Measurements from ENCODE around the gene ATP2A1.
"Not testable (repeated sequence)": the region's sequence is repeated elsewhere in the genome, so short reads cannot be mapped to it uniquely, and the experiment has no call there.

ATP2A1 gene

GRCh38 chr16:28863929-28864793 is 14.1 kb upstream of the ATP2A1 start:
- DNase-seq, result no peak

GRCh38 chr16:28865001-28865688 is 13.1 kb upstream of the ATP2A1 start:
- no peak for DNase-seq

- DNase-seq, result no peak
Observed at GRCh38 chr16:28865722-28866453, 12.4 kb upstream of the ATP2A1 start.

- DNase-seq, result no peak
Observed at GRCh38 chr16:28866454-28866804, 11.9 kb upstream of the ATP2A1 start.

- DNase-seq, result no peak
Observed at GRCh38 chr16:28867241-28867640, 11.0 kb upstream of the ATP2A1 start.

- DNase-seq, result not testable (repeated sequence)
Observed at GRCh38 chr16:28867646-28868045, 10.6 kb upstream of the ATP2A1 start.

GRCh38 chr16:28869201-28869600 is 9.1 kb upstream of the ATP2A1 start:
- no peak for DNase-seq

GRCh38 chr16:28872952-28873351 is 5.3 kb upstream of the ATP2A1 start:
- no peak for DNase-seq

GRCh38 chr16:28873543-28874201 is 4.6 kb upstream of the ATP2A1 start:
- peak in 1 of 2 donors; percentile 64 for DNase-seq

GRCh38 chr16:28874406-28874805 is 3.9 kb upstream of the ATP2A1 start:
- no peak for DNase-seq

- DNase-seq, result no peak
Observed at GRCh38 chr16:28875134-28876018, 2.9 kb upstream of the ATP2A1 start.

- no peak for DNase-seq
Observed at GRCh38 chr16:28876019-28876659, 2.1 kb upstream of the ATP2A1 start.

- DNase-seq, result no peak
Observed at GRCh38 chr16:28876973-28877654, 1.2 kb upstream of the ATP2A1 start.

GRCh38 chr16:28877655-28878000 is 660 bp upstream of the ATP2A1 start:
- no peak for DNase-seq

- no peak for DNase-seq
Observed at GRCh38 chr16:28879261-28879840, 1.1 kb downstream of the ATP2A1 start.

GRCh38 chr16:28879841-28880588 is 1.7 kb downstream of the ATP2A1 start:
- peak; percentile 75 to 88 for DNase-seq

GRCh38 chr16:28880589-28880915 is 2.3 kb downstream of the ATP2A1 start:
- DNase-seq, result no peak

- no peak for DNase-seq
Observed at GRCh38 chr16:28880955-28881354, 2.7 kb downstream of the ATP2A1 start.

- not testable (repeated sequence) for DNase-seq
Observed at GRCh38 chr16:28881565-28881964, 3.3 kb downstream of the ATP2A1 start.

Measured in inflammatory macrophage treated with lipopolysaccharide for 1 hour (primary cell).